ENCODE measurements around the gene TRIM26.

The TRIM26 gene

GRCh38 chr6:30206799-30207618 lies 6.2 kb downstream of the TRIM26 start:
- Histone ChIP-seq H3K79me2 (ENCODE audit: insufficient read depth, low read depth) (peaks cover 73% of the 10 kb centered on the region), H3K9ac (no peak overlapping the region), H3K4me1 (ENCODE audit: low read depth, poor library complexity, severe bottlenecking) (peaks cover 27% of the 10 kb centered on the region)

DNA sequence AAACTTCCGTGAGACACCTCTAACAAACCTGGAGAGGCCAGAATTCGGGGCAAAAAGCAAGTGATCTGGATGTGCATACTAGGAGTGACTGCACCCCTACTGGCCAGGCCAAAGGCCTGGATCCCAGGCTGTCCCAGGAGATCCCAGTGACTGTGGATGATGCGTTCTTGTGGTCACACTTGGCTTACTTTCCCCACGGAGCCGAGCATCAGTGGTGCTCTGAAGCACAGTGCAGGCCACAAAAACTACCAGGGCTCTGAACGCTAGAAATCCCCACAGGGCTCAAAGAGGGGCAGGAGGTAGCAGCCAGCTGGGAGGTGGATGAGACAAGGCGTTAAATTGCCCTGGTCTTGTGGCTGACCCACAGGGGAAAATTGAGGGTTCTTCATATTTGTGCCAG lies 7.1 kb downstream of the TRIM26 start:
- no peak overlapping the region for H3K4me2 ChIP-seq
- TF ChIP-seq CTCF (conservative IDR thresholded peaks at IDR 0.05; ENCODE audit: low read depth, low read length): no peak
- H3K4me1 ChIP-seq (ENCODE audit: low read depth, poor library complexity, severe bottlenecking): peaks cover 19% of the 10 kb centered on the region
- H4K20me1 ChIP-seq (ENCODE audit: insufficient read depth): peaks cover 14% of the 10 kb centered on the region
- H3K36me3 ChIP-seq (ENCODE audit: insufficient read depth): no peaks in the 10 kb centered on the region
- H3K9ac ChIP-seq: no peak overlapping the region
- no peak overlapping the region for H3K27ac ChIP-seq
- H3K27me3 ChIP-seq (ENCODE audit: insufficient read depth, low read depth): no peaks in the 10 kb centered on the region
- H2AFZ ChIP-seq (ENCODE audit: low read depth): no peak overlapping the region
- peaks cover 69% of the 10 kb centered on the region for H3K79me2 ChIP-seq (ENCODE audit: insufficient read depth, low read depth)
- H3K4me3 ChIP-seq (IDR thresholded peaks at IDR 0.05; ENCODE audit: insufficient read depth, low read depth, low read length): no peak overlapping the region

More at GRCh38 chr6:30206799-30207618, 6.2 kb downstream of the TRIM26 start:
- Histone ChIP-seq H3K27ac (no peak overlapping the region), H3K27me3 (ENCODE audit: insufficient read depth, low read depth) (no peaks in the 10 kb centered on the region), H3K4me3 (IDR thresholded peaks at IDR 0.05; ENCODE audit: insufficient read depth, low read depth, low read length) (no peak overlapping the region), H3K4me2 (no peak overlapping the region), H3K36me3 (ENCODE audit: insufficient read depth) (no peaks in the 10 kb centered on the region), H2AFZ (ENCODE audit: low read depth) (no peak overlapping the region), H4K20me1 (ENCODE audit: insufficient read depth) (peaks cover 14% of the 10 kb centered on the region)
- no peak for TF ChIP-seq CTCF (conservative IDR thresholded peaks at IDR 0.05; ENCODE audit: low read depth, low read length)

- no peak overlapping the region for H3K4me3 ChIP-seq (IDR thresholded peaks at IDR 0.05; ENCODE audit: insufficient read depth, low read depth, low read length)
- no peak overlapping the region for H3K4me2 ChIP-seq
- H3K9ac ChIP-seq: no peak overlapping the region
- TF ChIP-seq CTCF (conservative IDR thresholded peaks at IDR 0.05; ENCODE audit: low read depth, low read length): no peak
- 0 out of 2 replicates have a peak, but pooled peaks cover 3% of the 10 kb centered on the region for H3K36me3 ChIP-seq (ENCODE audit: insufficient read depth)
- H3K4me1 ChIP-seq (ENCODE audit: low read depth, poor library complexity, severe bottlenecking): peaks cover 7% of the 10 kb centered on the region
- peaks cover 11% of the 10 kb centered on the region for H4K20me1 ChIP-seq (ENCODE audit: insufficient read depth)
- H3K79me2 ChIP-seq (ENCODE audit: insufficient read depth, low read depth): peaks cover 51% of the 10 kb centered on the region; the same call in 1 of the 2 replicates
- H3K27ac ChIP-seq: no peak overlapping the region
- no peak overlapping the region for H2AFZ ChIP-seq (ENCODE audit: low read depth)
- no peaks in the 10 kb centered on the region for H3K27me3 ChIP-seq (ENCODE audit: insufficient read depth, low read depth)
Observed at GRCh38 chr6:30204116-30204515, 9.1 kb downstream of the TRIM26 start.

- Histone ChIP-seq H3K27me3 (ENCODE audit: insufficient read depth, low read depth) (no peaks in the 10 kb centered on the region), H3K27ac (no peak overlapping the region), H3K79me2 (ENCODE audit: insufficient read depth, low read depth) (peaks cover 33% of the 10 kb centered on the region; the same call in 1 of the 2 replicates), H3K36me3 (ENCODE audit: insufficient read depth) (0 out of 2 replicates have a peak, but pooled peaks cover 6% of the 10 kb centered on the region), H3K4me1 (ENCODE audit: low read depth, poor library complexity, severe bottlenecking) (no peaks in the 10 kb centered on the region), H2AFZ (ENCODE audit: low read depth) (no peak overlapping the region), H3K9ac (no peak overlapping the region), H3K4me3 (IDR thresholded peaks at IDR 0.05; ENCODE audit: insufficient read depth, low read depth, low read length) (no peak overlapping the region), H4K20me1 (ENCODE audit: insufficient read depth) (no peaks in the 10 kb centered on the region), H3K4me2 (no peak overlapping the region)
- TF ChIP-seq CTCF (conservative IDR thresholded peaks at IDR 0.05; ENCODE audit: low read depth, low read length): no peak
Observed at GRCh38 chr6:30202366-30202765, 10.8 kb downstream of the TRIM26 start.

Measured in KMS-11 (cell line).